ENCODE measurements around the gene AFF2. TPM values are rescaled to one million over a fixed set of nuclear protein-coding genes. Genes with fewer than 3 reads are reported as not detected.

Gene AFF2
- total RNA-seq, 1 donor from 2014 or later = 0.74 TPM

DNA sequence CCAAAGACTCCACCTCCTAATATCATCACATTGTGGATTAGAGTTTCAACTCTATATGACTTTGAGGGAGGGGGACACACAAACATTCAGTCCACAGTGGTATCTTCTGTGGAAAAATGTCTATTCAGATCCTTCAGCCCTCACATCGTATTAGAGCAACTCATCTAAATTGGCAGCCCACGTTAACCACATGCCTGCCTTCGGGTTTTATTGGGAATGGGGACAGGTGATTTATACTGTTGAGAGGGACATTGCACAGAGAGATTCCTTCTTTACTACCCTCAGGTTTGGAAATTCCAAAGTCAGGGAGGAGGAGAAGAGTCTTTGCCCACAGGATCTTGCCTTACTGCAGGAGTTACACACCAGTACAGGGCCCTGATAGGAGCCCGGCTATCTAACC, 372.5 kb downstream of the AFF2 start:
- no peak overlapping the region for H3K27ac ChIP-seq
- H3K36me3 ChIP-seq = no peaks in the 10 kb centered on the region
- no peak overlapping the region for H3K4me3 ChIP-seq
- no peak for TF ChIP-seq POLR2A (IDR thresholded peaks at IDR 0.05)
- TF ChIP-seq, protein P1, sequence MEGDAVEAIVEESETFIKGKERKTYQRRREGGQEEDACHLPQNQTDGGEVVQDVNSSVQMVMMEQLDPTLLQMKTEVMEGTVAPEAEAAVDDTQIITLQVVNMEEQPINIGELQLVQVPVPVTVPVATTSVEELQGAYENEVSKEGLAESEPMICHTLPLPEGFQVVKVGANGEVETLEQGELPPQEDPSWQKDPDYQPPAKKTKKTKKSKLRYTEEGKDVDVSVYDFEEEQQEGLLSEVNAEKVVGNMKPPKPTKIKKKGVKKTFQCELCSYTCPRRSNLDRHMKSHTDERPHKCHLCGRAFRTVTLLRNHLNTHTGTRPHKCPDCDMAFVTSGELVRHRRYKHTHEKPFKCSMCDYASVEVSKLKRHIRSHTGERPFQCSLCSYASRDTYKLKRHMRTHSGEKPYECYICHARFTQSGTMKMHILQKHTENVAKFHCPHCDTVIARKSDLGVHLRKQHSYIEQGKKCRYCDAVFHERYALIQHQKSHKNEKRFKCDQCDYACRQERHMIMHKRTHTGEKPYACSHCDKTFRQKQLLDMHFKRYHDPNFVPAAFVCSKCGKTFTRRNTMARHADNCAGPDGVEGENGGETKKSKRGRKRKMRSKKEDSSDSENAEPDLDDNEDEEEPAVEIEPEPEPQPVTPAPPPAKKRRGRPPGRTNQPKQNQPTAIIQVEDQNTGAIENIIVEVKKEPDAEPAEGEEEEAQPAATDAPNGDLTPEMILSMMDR (IDR thresholded peaks at IDR 0.05) = no peak
- no peak for TF ChIP-seq POLR2AphosphoS5 (IDR thresholded peaks at IDR 0.05; ENCODE audit: insufficient read depth in 1 of 2, low read depth in 1 of 2)
- H3K9me3 ChIP-seq = no peaks in the 10 kb centered on the region
- H3K27me3 ChIP-seq = no peaks in the 10 kb centered on the region
- no peaks in the 10 kb centered on the region for H3K4me1 ChIP-seq
- DNase-seq (ENCODE audit: extremely low spot score in 2 of 2) = no peak
- intact Hi-C loops (cut with DNase I) = no loop called here

DNA sequence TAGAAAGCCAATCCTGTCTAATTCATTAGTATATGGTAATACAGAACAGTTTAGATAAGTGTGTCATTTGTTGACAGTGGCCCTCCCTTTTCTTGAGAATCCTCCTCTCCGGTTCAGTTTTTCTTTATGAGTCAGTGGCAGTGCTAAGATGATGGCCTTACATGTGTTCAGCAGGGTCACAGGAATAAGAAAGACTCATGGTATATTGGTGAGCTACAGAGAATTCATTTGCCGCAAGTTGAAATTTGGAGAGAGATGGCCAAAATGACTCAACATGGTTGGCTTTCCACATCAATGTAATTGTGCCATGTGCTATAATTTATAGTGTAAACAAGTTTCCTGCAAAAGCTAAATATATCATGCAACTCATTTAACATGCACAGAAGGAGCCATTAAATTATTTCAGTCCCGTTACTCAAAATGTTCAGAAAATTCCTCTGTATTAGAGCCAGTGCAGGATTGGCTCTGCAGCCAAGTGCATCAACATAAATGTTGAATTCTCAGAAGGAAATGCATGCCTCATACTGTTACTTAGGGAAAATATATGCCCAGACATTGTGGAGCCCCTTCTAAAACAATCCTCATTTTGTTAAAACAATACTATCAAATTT, 374.3 kb downstream of the AFF2 start:
- Histone ChIP-seq H3K4me3 (no peak overlapping the region), H3K4me1 (no peaks in the 10 kb centered on the region), H3K27me3 (no peaks in the 10 kb centered on the region), H3K27ac (no peak overlapping the region), H3K9me3 (no peaks in the 10 kb centered on the region), H3K36me3 (no peaks in the 10 kb centered on the region)
- DNase-seq (ENCODE audit: extremely low spot score in 2 of 2) = no peak
- TF ChIP-seq POLR2A (IDR thresholded peaks at IDR 0.05) (no peak), POLR2AphosphoS5 (IDR thresholded peaks at IDR 0.05; ENCODE audit: insufficient read depth in 1 of 2, low read depth in 1 of 2) (no peak)
- TF ChIP-seq, protein P1 (IDR thresholded peaks at IDR 0.05) = no peak
- intact Hi-C loops (cut with DNase I) = no loop called here

DNA sequence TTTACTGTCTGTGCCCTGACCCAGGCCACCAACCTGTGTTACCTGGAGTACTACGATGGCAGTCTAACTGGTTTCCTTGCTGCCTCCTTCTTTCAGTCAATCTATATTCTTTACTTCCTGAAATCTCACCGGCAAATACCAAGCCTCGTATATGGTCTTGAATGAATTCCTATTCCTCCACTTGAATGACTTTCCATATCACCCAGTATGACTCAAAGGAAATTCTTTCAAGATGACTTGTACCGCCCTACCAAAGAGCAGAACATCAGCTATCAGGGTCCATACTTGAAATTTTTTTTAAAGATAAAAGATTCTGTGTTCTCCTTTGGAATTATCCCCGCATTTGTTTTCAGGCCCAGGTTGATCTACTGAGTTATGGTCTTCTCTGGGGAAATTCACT, 378.0 kb downstream of the AFF2 start:
- DNase-seq (ENCODE audit: extremely low spot score in 2 of 2) = no peak
- H3K36me3 ChIP-seq = no peaks in the 10 kb centered on the region
- TF ChIP-seq POLR2AphosphoS5 (IDR thresholded peaks at IDR 0.05; ENCODE audit: insufficient read depth in 1 of 2, low read depth in 1 of 2) (no peak), POLR2A (IDR thresholded peaks at IDR 0.05) (no peak)
- TF ChIP-seq, protein P1 (IDR thresholded peaks at IDR 0.05) = no peak
- H3K4me3 ChIP-seq = no peak overlapping the region
- no peaks in the 10 kb centered on the region for H3K9me3 ChIP-seq
- H3K4me1 ChIP-seq = no peaks in the 10 kb centered on the region
- no peak overlapping the region for H3K27ac ChIP-seq
- H3K27me3 ChIP-seq = no peaks in the 10 kb centered on the region
- intact Hi-C loops (cut with DNase I) = no loop called here

DNA sequence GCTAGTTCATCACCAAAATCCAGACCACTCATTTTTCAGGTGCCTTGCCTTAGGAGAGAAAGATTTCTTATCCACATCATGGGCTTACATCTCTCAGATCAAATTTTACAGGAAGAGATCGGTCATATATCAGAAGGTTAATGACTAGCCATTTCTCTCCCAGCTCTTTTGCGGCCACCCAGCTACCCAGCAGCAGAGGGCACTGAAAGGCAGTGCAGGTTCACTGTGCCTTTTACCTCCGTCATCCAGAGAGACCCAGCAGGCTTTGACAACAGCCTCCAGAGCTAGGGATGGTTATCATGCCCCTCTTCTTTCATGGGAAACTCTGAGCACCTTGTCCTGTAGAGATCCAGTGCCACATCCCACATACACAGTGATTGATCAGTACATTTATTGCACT, 384.8 kb downstream of the AFF2 start:
- intact Hi-C loops (cut with DNase I) = no loop called here
- Histone ChIP-seq H3K4me3 (no peak overlapping the region), H3K9me3 (no peaks in the 10 kb centered on the region), H3K4me1 (no peaks in the 10 kb centered on the region), H3K27ac (no peak overlapping the region), H3K27me3 (no peaks in the 10 kb centered on the region), H3K36me3 (no peaks in the 10 kb centered on the region)
- no peak for DNase-seq (ENCODE audit: extremely low spot score in 2 of 2)
- TF ChIP-seq POLR2A (IDR thresholded peaks at IDR 0.05) (no peak), POLR2AphosphoS5 (IDR thresholded peaks at IDR 0.05; ENCODE audit: insufficient read depth in 1 of 2, low read depth in 1 of 2) (no peak)
- TF ChIP-seq, protein P1 (IDR thresholded peaks at IDR 0.05) = no peak

DNA sequence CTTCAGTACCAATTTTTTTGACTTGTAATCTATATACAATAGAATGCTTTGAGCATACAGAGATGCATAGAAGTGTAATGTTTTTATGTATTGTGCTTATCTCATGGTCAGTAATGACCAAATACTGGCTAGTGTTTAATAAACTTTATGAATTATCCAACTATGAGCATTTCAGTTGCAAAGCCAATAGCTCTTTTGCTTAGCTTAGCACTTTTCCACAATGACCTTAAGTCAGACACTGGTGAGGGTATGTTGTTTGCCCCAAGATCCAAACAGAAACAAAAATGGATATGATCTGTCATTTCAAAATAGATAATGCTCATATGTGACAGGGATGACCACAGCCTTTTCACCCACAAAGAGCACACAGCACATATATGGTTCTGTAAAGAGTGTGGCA, 393.0 kb downstream of the AFF2 start:
- no peak overlapping the region for H3K4me3 ChIP-seq
- DNase-seq (ENCODE audit: extremely low spot score in 2 of 2) = no peak
- H3K9me3 ChIP-seq = no peaks in the 10 kb centered on the region
- H3K36me3 ChIP-seq = no peaks in the 10 kb centered on the region
- no peak overlapping the region for H3K27ac ChIP-seq
- intact Hi-C loops (cut with DNase I) = no loop called here
- TF ChIP-seq, protein P1 (IDR thresholded peaks at IDR 0.05) = no peak
- no peak for TF ChIP-seq POLR2A (IDR thresholded peaks at IDR 0.05)
- TF ChIP-seq POLR2AphosphoS5 (IDR thresholded peaks at IDR 0.05; ENCODE audit: insufficient read depth in 1 of 2, low read depth in 1 of 2) = no peak
- no peaks in the 10 kb centered on the region for H3K27me3 ChIP-seq
- no peaks in the 10 kb centered on the region for H3K4me1 ChIP-seq
